NOMO-1 treated with DMSO at 0.1 percent for 48 hours (cell line): ENCODE data around the gene NDRG2.

Experiments used
- DNase-seq: peaks from one replicate; lab custom pipeline; 2025; ENCODE audit not compliant: unreplicated experiment; lab: John Stamatoyannopoulos, UW

NDRG2 gene

DNA sequence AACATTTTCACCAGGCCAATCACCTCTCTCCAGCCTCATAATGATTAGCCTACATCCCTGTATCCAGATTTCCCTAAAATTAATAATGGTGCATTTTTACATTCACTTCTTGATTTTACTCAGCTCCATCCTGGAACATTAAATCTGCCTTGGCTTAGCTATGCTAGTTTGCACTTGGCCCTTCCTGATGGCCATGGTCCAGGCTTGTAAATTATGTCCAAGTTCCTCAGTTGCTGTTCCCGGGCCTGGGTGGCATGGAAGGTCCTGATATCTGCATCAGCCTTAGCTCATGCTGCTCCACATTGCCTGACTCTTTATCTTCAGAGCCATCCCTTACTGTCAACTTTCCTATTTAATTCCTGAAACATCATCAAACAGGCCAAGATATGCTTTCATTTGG lies 46.2 kb downstream of the NDRG2 start:
- no peak for DNase-seq

DNA sequence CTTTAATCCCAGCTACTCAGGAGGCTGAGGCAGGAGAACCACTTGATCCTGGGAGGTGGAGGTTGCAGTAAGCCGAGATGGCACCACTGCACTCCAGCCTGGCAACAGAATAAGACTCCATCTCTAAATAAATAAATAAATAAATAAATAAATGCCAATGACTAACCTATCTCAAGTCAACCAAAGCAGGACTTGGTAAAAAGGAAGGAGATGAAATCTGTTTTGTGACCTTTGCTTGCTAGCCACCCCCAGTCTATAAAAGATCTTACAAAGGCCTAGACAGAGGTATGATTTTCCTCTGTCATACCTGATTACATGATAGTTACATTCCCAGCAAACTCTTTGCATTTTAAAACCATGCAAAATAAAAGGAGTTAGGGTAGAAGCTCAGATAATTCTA lies 48.6 kb downstream of the NDRG2 start:
- DNase-seq = no peak

DNA sequence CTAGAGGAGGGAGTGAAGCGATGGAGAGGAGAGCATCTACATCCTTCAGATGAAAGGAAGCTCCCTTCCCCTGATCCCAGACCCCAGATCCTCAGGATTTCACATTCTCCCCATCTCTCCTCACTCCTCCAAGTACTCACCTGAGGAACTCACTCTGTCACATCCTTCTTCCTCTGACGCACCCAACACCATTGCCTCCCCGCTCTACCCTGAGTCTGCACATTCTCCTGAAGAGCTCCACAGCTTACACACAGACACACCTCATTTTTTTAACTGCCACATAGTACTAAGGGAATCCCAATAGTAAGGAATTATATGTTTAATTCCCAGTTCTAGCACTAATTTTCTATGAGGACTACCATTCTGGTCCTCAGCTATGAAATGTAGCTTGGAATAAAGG lies 51.4 kb downstream of the NDRG2 start:
- no peak for DNase-seq

DNA sequence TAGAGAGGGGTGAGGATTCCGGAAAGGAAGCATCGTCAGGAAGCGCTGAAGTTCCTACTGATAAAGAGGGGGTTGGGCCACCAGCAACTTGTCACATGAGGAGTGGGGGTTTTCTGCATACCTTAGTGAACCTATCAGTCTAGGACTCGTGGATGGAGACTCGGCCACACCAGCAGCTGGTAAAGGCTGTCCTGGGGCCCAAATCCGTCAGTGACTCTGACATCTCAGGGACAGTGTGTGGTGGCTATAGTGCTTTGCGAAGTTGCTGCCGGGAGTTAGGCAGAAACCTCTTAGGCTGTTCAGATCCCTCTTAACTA lies 53.2 kb downstream of the NDRG2 start:
- no peak for DNase-seq

DNA sequence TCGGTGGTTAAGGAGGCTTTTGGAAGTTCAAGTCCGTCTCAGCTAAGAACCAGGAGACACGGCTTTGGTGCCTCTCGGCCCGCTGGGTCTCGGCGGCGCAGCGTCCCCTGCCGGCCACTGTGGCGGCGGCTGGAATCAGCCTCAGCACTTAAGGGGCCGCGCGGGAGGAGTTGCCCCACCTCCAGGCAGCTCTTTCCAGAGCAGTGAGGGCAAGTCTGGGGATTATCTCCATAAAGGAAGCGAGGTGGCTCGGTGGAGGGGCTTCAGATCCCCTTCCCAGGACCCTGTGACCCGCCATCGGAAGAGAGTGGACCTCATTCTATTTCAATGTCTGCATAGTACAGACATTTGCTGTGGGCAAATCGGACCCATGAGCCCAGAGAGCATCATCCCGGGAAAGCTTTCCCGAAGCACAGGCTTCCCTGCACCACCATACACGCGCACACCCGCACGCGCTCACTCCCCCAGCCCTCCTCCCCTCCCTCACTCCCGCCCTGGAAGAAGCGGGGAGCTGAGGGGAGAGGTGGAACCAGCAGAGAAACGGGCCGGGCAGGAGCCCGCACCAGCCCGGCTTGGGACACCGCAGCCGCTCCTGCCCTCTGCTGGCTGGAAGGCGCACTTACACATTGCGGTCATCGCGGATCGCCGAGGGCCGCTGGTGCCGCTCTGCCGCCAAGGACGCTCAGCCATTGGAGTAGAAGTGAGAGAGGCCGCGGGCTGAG lies 53.7 kb downstream of the NDRG2 start:
- DNase-seq = peak; percentile 85

DNA sequence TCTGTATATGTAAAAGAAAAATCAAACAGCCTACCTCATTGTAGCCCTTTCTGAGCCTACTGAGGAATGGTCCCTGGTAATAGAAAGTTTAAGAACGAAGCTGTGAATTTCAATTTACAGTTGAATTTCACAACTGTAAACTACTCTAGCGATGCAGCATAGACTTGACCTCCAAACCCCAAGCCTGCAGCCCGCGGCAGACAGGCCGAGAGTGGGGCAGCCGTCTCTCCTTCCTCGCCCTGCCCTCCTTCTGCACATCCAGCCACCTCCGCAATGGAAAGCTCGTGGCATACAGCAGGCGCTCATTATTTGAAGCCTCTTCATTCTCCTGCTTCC lies 54.2 kb downstream of the NDRG2 start:
- DNase-seq = peak; percentile 66

DNA sequence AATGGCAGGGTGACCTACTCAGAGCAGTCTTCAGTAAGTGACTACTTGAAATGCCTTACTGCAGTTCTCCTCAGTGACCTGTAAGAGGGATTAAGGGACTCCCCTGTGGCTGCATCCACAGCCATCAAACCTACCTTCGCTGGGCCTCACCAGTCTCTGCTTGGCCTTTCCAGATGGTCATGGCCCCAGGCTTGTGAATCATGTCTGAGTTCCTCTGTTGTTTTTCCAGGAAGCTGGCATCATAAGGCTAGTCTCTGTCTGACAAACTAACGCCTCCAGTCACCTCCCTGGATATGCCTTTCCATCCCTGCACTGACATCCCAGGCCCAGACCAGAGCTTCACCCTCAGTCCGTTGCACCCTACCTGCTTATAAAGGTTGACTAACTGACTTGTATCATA lies 55.5 kb downstream of the NDRG2 start:
- no peak for DNase-seq
